Prostate gland (tissue), 2 donors: ENCODE results near the gene RPP38.

Experiments
- CTCF ChIP-seq, 4 experiments: fragments of 200-600 bp in 2 of 4; fragments of 450-650 bp in 2 of 4; sonication (generic) in 2 of 4; IDR thresholded peaks; 1 replicate in 3 of 4; 2 replicates in 1 of 4; pipeline ENCODE4 v1.5.1; 2016 to 2019; ENCODE audit warnings: antibody characterized with exemption in 4 of 4, mild to moderate bottlenecking in 2 of 4, moderate library complexity in 2 of 4
- POLR2A ChIP-seq: fragments of 450-650 bp; IDR thresholded peaks from one replicate; pipeline ENCODE4 v1.6.1; 2016; ENCODE audit warnings: antibody characterized with exemption, mild to moderate bottlenecking
- POLR2AphosphoS5 ChIP-seq: sonication (generic); formaldehyde crosslinking; IDR thresholded peaks from one replicate; pipeline ENCODE4 v1.6.1; 2017; ENCODE audit warnings: antibody characterized with exemption

- TF ChIP-seq CTCF (IDR thresholded peaks at IDR 0.05): no peak
- TF ChIP-seq POLR2AphosphoS5: no peak
- no peak for TF ChIP-seq POLR2A
These were observed 15.5 kb downstream of the RPP38 start for GRCh38 chr10:15112657-15113056.
